Epithelial cell of esophagus (primary cell): ENCODE data around the gene SLC6A13.

ENCODE experiments used
- DNase-seq: peaks from one replicate; pipeline ENCODE4 v3.0.0; 2010; ENCODE audit warnings: low read depth
- H3K4me3 ChIP-seq: 2 replicates; pipeline ENCODE4 v1.5.1; 2011; ENCODE audit warnings: mild to moderate bottlenecking, low read length, control low read depth
- CTCF ChIP-seq: IDR thresholded peaks from 2 replicates; pipeline ENCODE4 v1.5.1; 2011; ENCODE audit warnings: low read depth, mild to moderate bottlenecking, low read length, control low read depth, inconsistent platforms; ENCODE audit not compliant: insufficient read depth; ENCODE audit errors: missing control alignments

The SLC6A13 gene

DNA sequence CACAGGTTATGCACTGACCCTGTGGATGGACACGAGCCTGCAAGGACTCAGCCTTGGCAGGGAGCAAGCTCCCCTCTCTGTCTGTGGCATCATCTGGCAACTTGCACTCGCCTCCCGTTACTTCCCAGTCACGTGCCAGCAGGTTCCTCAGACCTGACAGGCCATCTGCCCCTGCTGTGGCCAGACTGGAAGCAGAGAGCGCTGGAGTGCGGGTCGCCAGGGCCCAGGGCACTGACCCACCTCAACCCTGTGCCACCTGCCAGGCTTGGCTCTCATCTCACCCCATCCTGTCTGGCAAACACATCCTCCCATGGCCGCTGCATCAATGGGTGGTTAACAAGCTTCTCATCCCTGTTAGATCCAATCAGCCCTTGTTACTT is 77.1 kb downstream of the SLC6A13 start:
- DNase-seq, result no peak
- no peak for TF ChIP-seq CTCF
- no peak overlapping the region for H3K4me3 ChIP-seq

DNA sequence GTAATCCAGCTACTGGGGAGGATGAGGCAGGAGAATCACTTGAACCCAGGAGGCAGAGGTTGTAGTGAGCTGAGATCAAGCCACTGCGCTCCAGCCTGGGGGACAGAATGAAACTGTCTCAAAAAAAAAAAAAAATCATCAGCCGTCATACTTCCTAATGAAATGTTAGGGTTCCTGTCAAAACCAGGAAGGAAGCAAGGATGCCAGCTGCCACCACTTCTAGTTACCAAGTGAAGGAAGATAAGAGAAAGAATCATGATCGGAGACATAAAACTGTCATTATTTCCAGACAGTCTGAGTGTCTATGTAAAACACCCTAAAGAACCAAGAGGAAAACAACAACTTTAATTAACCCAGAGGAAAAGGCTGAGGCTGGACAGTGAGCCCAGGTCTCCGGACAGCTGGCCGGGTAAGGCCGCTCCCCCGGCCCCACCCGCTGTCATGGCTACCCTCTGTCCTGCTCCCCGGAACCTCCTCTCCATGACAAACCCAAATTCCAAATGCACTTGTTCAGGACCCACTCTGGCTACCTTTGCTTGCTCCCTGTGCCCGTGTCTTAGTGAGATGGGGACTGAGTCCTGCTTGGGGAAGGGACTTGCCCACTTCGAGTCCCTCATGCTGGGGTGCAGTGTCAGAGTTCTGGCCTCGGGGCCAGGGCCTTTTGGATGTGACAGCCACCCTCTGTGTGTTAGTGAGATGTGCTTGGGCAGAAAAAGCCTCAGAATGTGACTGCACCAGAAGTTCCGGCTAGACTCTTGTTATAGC is 77.6 kb downstream of the SLC6A13 start:
- no peak for DNase-seq
- no peak for TF ChIP-seq CTCF
- H3K4me3 ChIP-seq, result no peak overlapping the region

DNA sequence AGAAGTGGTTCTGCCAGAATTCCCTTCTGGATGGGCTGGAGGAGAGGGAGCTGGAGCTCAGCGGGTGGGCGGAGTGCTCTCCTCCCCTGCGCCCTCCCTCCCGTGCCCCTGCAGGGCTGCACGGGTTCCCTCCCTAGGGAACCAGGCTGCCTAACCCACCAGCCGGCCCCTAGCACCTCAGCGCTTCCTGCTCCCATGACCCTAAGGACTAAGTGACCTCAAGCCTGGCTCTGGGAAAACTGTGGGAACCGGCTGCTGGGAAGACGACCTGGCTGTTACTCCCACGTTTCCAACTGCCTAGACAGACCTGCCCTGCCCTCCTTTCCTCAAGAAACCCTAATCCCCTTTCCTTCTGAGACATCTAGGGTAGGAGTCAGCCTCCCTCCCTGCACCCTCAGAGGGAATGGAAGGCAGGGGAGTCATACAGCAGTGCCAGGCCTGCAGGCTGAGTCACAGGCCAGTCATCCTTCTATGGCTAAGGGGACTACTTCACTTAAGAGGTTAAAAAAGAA is 80.2 kb downstream of the SLC6A13 start:
- TF ChIP-seq CTCF, result no peak
- H3K4me3 ChIP-seq, result no peak overlapping the region
- DNase-seq, result peak; percentile 70

GRCh38 chr12:181921-182320 is 80.7 kb downstream of the SLC6A13 start:
- no peak for DNase-seq
- no peak for TF ChIP-seq CTCF
- H3K4me3 ChIP-seq, result no peak overlapping the region

DNA sequence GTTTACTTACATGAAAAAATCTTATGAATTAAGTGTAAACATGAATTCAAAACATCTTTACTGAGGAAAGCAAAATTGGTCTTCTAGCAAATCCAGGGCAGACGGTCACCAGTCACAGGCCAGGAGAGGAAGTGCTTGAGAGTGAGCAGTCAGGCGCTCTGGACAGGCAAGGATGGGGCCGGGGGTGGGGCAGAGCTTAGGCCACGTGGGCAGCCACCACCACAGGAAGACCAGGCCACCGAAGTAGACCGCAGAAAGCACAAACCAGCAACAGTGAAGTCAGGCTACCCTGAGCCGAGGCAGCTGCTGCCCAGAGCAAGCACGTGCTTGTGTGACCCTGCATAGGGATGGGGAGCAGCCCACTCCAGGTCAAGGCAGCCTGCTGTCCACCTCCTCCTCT is 82.2 kb downstream of the SLC6A13 start:
- TF ChIP-seq CTCF, result no peak
- no peak overlapping the region for H3K4me3 ChIP-seq
- DNase-seq, result no peak

GRCh38 chr12:179885-180284 is 82.8 kb downstream of the SLC6A13 start:
- TF ChIP-seq CTCF, result no peak
- no peak for DNase-seq
- H3K4me3 ChIP-seq, result no peak overlapping the region
